Measurements from ENCODE around the gene TUBB4B. TPM values are rescaled to one million over a fixed set of nuclear protein-coding genes. Genes with fewer than 3 reads are reported as not detected.

TUBB4B gene
- total RNA-seq, 2 experiments from 2014 or later: 314 to 319 TPM

GRCh38 chr9:137228968-137229896 is 11.9 kb upstream of the TUBB4B start:
- Mint-ChIP-seq H3K27ac (no peak overlapping the region), H3K4me3 (no peak overlapping the region), H3K27me3 (no peaks in the 10 kb centered on the region), H3K4me1 (peaks cover 18% of the 10 kb centered on the region), H3K36me3 (ENCODE audit: low read depth) (no peaks in the 10 kb centered on the region), H3K9me3 (no peaks in the 10 kb centered on the region)
- POLR2A ChIA-PET: interaction anchor here (1.0 to 3.2 kb wide), 4 partner anchors 11 to 24 kb away, joined by 3 to 16 read pairs (median 4); partner anchors contain the start of genes NDOR1, TMEM203 and TUBB4B
- CTCF ChIA-PET: interaction anchor here (1.0 kb wide), 1 partner anchor 102 kb away, joined by 3 read pairs; no protein-coding TSS in a partner anchor
- DNase-seq: no peak

GRCh38 chr9:137229903-137230704 is 11.0 kb upstream of the TUBB4B start:
- ChIA-PET POLR2A (interaction anchor here (1.0 to 3.2 kb wide), 4 partner anchors 10 to 25 kb away, joined by 3 to 16 read pairs (median 4); partner anchors contain the start of genes NDOR1, TMEM203 and TUBB4B), CTCF (interaction anchor here (1.0 kb wide), 1 partner anchor 102 kb away, joined by 3 read pairs; no protein-coding TSS in a partner anchor)
- no peaks in the 10 kb centered on the region for H3K27me3 Mint-ChIP-seq
- no peaks in the 10 kb centered on the region for H3K9me3 Mint-ChIP-seq
- no peak for DNase-seq
- H3K27ac Mint-ChIP-seq: no peak overlapping the region
- H3K36me3 Mint-ChIP-seq (ENCODE audit: low read depth): no peaks in the 10 kb centered on the region
- no peak overlapping the region for H3K4me3 Mint-ChIP-seq
- H3K4me1 Mint-ChIP-seq: peaks cover 12% of the 10 kb centered on the region

- no peak within 1 kb of the TSS for H3K27ac Mint-ChIP-seq
- no peaks in the 10 kb centered on the region for H3K27me3 Mint-ChIP-seq
- H3K9me3 Mint-ChIP-seq: no peaks in the 10 kb centered on the region
- CTCF ChIA-PET: no interaction called here
- POLR2A ChIA-PET: interaction anchor here (1.3 to 3.2 kb wide), 3 partner anchors 10 to 24 kb away, joined by 3 to 16 read pairs (median 4); partner anchors contain the start of gene TUBB4B
- peaks cover 7% of the 10 kb centered on the region for H3K4me1 Mint-ChIP-seq
- no peak for DNase-seq
- H3K4me3 Mint-ChIP-seq: no peak within 1 kb of the TSS
- no peaks in the 10 kb centered on the region for H3K36me3 Mint-ChIP-seq (ENCODE audit: low read depth)
Measured at GRCh38 chr9:137230705-137231371, 10.2 kb upstream of the TUBB4B start, which contains the start of gene SLC34A3. Gene SLC34A3 (plus strand): TSS chr9:137230901. CDS start chr9:137231703, 802 bp downstream.

GRCh38 chr9:137231372-137232039 is 9.6 kb upstream of the TUBB4B start:
- Mint-ChIP-seq H3K9me3 (no peaks in the 10 kb centered on the region), H3K36me3 (ENCODE audit: low read depth) (no peaks in the 10 kb centered on the region), H3K27me3 (no peaks in the 10 kb centered on the region), H3K4me1 (peaks cover 6% of the 10 kb centered on the region), H3K4me3 (no peak overlapping the region), H3K27ac (no peak overlapping the region)
- DNase-seq: no peak
- CTCF ChIA-PET: no interaction called here
- POLR2A ChIA-PET: interaction anchor here (3.2 kb wide), 1 partner anchor 9 kb away, joined by 16 read pairs; the partner anchor contains the start of gene TUBB4B

GRCh38 chr9:137232101-137232500 is 9.0 kb upstream of the TUBB4B start:
- POLR2A ChIA-PET: interaction anchor here (3.2 kb wide), 1 partner anchor 8 kb away, joined by 16 read pairs; the partner anchor contains the start of gene TUBB4B

GRCh38 chr9:137232510-137232909 is 8.6 kb upstream of the TUBB4B start:
- H3K4me1 Mint-ChIP-seq: peaks cover 7% of the 10 kb centered on the region
- DNase-seq: no peak
- no peaks in the 10 kb centered on the region for H3K27me3 Mint-ChIP-seq
- no peaks in the 10 kb centered on the region for H3K9me3 Mint-ChIP-seq
- CTCF ChIA-PET: no interaction called here
- H3K27ac Mint-ChIP-seq: no peak overlapping the region
- no peak overlapping the region for H3K4me3 Mint-ChIP-seq
- POLR2A ChIA-PET: no interaction called here
- H3K36me3 Mint-ChIP-seq (ENCODE audit: low read depth): no peaks in the 10 kb centered on the region

More at GRCh38 chr9:137232101-137232500, 9.0 kb upstream of the TUBB4B start:
- Mint-ChIP-seq H3K4me3 (no peak overlapping the region), H3K9me3 (no peaks in the 10 kb centered on the region), H3K4me1 (peaks cover 7% of the 10 kb centered on the region), H3K27ac (no peak overlapping the region), H3K36me3 (ENCODE audit: low read depth) (no peaks in the 10 kb centered on the region), H3K27me3 (no peaks in the 10 kb centered on the region)
- no peak for DNase-seq
- CTCF ChIA-PET: no interaction called here

- ChIA-PET CTCF (no interaction called here), POLR2A (interaction anchor here (0.7 kb wide), 1 partner anchor 46 kb away, joined by 3 read pairs; no protein-coding TSS in a partner anchor)
- Mint-ChIP-seq H3K4me3 (no peak overlapping the region), H3K4me1 (peaks cover 10% of the 10 kb centered on the region), H3K36me3 (ENCODE audit: low read depth) (no peaks in the 10 kb centered on the region), H3K27me3 (no peaks in the 10 kb centered on the region), H3K27ac (no peak overlapping the region), H3K9me3 (no peaks in the 10 kb centered on the region)
- no peak for DNase-seq
Measured at GRCh38 chr9:137233143-137233980, 7.7 kb upstream of the TUBB4B start.

- POLR2A ChIA-PET: interaction anchor here (0.7 kb wide), 1 partner anchor 46 kb away, joined by 3 read pairs; no protein-coding TSS in a partner anchor
- Mint-ChIP-seq H3K9me3 (no peaks in the 10 kb centered on the region), H3K4me3 (no peak overlapping the region), H3K4me1 (peaks cover 18% of the 10 kb centered on the region), H3K27ac (no peak overlapping the region), H3K27me3 (no peaks in the 10 kb centered on the region), H3K36me3 (ENCODE audit: low read depth) (no peaks in the 10 kb centered on the region)
- DNase-seq: no peak
- CTCF ChIA-PET: no interaction called here
Measured at GRCh38 chr9:137234055-137234697, 6.9 kb upstream of the TUBB4B start.

- Mint-ChIP-seq H3K36me3 (ENCODE audit: low read depth) (no peaks in the 10 kb centered on the region), H3K27me3 (no peaks in the 10 kb centered on the region), H3K4me3 (no peak overlapping the region), H3K27ac (no peak overlapping the region), H3K9me3 (no peaks in the 10 kb centered on the region), H3K4me1 (peaks cover 23% of the 10 kb centered on the region)
- DNase-seq: no peak
- ChIA-PET CTCF (no interaction called here), POLR2A (interaction anchor here (0.7 kb wide), 1 partner anchor 46 kb away, joined by 3 read pairs; the partner anchor contains the start of genes ANAPC2 and SSNA1)
Measured at GRCh38 chr9:137234758-137235423, 6.2 kb upstream of the TUBB4B start.

- CTCF ChIA-PET: interaction anchor here (1.0 to 2.2 kb wide), 14 partner anchors 9 to 507 kb away, joined by 3 to 21 read pairs (median 6); partner anchors contain the start of genes MAN1B1, NELFB, NPDC1 and RNF224
- Mint-ChIP-seq H3K9me3 (no peaks in the 10 kb centered on the region), H3K27ac (no peak overlapping the region), H3K4me3 (no peak overlapping the region), H3K36me3 (ENCODE audit: low read depth) (no peaks in the 10 kb centered on the region), H3K4me1 (peaks cover 23% of the 10 kb centered on the region), H3K27me3 (no peaks in the 10 kb centered on the region)
- DNase-seq: no peak
- POLR2A ChIA-PET: interaction anchor here (0.7 to 10.4 kb wide), 8 partner anchors 12 to 149 kb away, joined by 3 to 251 read pairs (median 5); partner anchors contain the start of genes ANAPC2, MAN1B1, NELFB and SSNA1
Measured at GRCh38 chr9:137235424-137236237, 5.5 kb upstream of the TUBB4B start.

Measured in activated CD4-positive, alpha-beta memory T cell treated with anti-CD3 and anti-CD28 coated beads, Interleukin-2, amount 10 ng/mL, durations not matched to agents 7 days and 5 days (primary cell).